Measurements from ENCODE around the gene AGBL3.

AGBL3 gene

GRCh38 chr7:135164357-135165061 is 178.2 kb downstream of the AGBL3 start:
- TF ChIP-seq CTCF (IDR thresholded peaks at IDR 0.05; ENCODE audit: low read length) (peak; percentile 12; the same call in 1 of the 2 replicates), EZH2 (optimal IDR thresholded peaks at IDR 0.05; ENCODE audit: low read depth, low read length) (no peak), EZH2phosphoT487 (IDR thresholded peaks at IDR 0.05; ENCODE audit: low read length) (no peak)
- H3K36me3 ChIP-seq (replicated peaks; ENCODE audit: insufficient read depth, low read length) = peaks cover 30% of the 10 kb centered on the region
- DNase-seq = no peak
- H3K4me2 ChIP-seq (ENCODE audit: low read depth, low read length) = no peak overlapping the region
- H4K20me1 ChIP-seq (ENCODE audit: insufficient read depth, low read length) = no peaks in the 10 kb centered on the region
- no peak overlapping the region for H2AFZ ChIP-seq (ENCODE audit: low read length)
- H3K9ac ChIP-seq (ENCODE audit: low read length) = no peak overlapping the region
- no peak overlapping the region for H3K4me3 ChIP-seq (ENCODE audit: low read length)
- H3K27ac ChIP-seq (ENCODE audit: low read length) = no peak overlapping the region
- peaks cover 18% of the 10 kb centered on the region for H3F3A ChIP-seq (ENCODE audit: insufficient read depth, low read length)
- H3K9me2 ChIP-seq (replicated peaks; ENCODE audit: insufficient read depth, low read length) = no peaks in the 10 kb centered on the region
- no peaks in the 10 kb centered on the region for H3K27me3 ChIP-seq (replicated peaks; ENCODE audit: insufficient read depth, low read length)
- peaks cover 75% of the 10 kb centered on the region for H3K79me2 ChIP-seq (ENCODE audit: low read length)
- H3K9me3 ChIP-seq (replicated peaks; ENCODE audit: insufficient read depth, low read length) = no peaks in the 10 kb centered on the region
- peaks cover 32% of the 10 kb centered on the region for H3K4me1 ChIP-seq (ENCODE audit: low read length)

GRCh38 chr7:135165862-135166261 is 179.6 kb downstream of the AGBL3 start:
- Histone ChIP-seq H3K27me3 (replicated peaks; ENCODE audit: insufficient read depth, low read length) (no peaks in the 10 kb centered on the region), H3K4me3 (ENCODE audit: low read length) (no peak overlapping the region), H2AFZ (ENCODE audit: low read length) (no peak overlapping the region), H3K9ac (ENCODE audit: low read length) (no peak overlapping the region), H3K9me2 (replicated peaks; ENCODE audit: insufficient read depth, low read length) (no peaks in the 10 kb centered on the region), H3K79me2 (ENCODE audit: low read length) (peaks cover 78% of the 10 kb centered on the region), H3K27ac (ENCODE audit: low read length) (no peak overlapping the region), H4K20me1 (ENCODE audit: insufficient read depth, low read length) (no peaks in the 10 kb centered on the region), H3F3A (ENCODE audit: insufficient read depth, low read length) (peaks cover 19% of the 10 kb centered on the region), H3K4me1 (ENCODE audit: low read length) (peaks cover 19% of the 10 kb centered on the region), H3K4me2 (ENCODE audit: low read depth, low read length) (no peak overlapping the region), H3K36me3 (replicated peaks; ENCODE audit: insufficient read depth, low read length) (peaks cover 30% of the 10 kb centered on the region), H3K9me3 (replicated peaks; ENCODE audit: insufficient read depth, low read length) (no peaks in the 10 kb centered on the region)
- no peak for DNase-seq
- TF ChIP-seq CTCF (IDR thresholded peaks at IDR 0.05; ENCODE audit: low read length) (no peak), EZH2 (optimal IDR thresholded peaks at IDR 0.05; ENCODE audit: low read depth, low read length) (no peak)

GRCh38 chr7:135166338-135166990 is 180.2 kb downstream of the AGBL3 start:
- Histone ChIP-seq H2AFZ (ENCODE audit: low read length) (no peak overlapping the region), H3K9me2 (replicated peaks; ENCODE audit: insufficient read depth, low read length) (no peaks in the 10 kb centered on the region), H4K20me1 (ENCODE audit: insufficient read depth, low read length) (no peaks in the 10 kb centered on the region), H3K9me3 (replicated peaks; ENCODE audit: insufficient read depth, low read length) (no peaks in the 10 kb centered on the region), H3K79me2 (ENCODE audit: low read length) (peaks cover 72% of the 10 kb centered on the region), H3K27ac (ENCODE audit: low read length) (no peak overlapping the region), H3K9ac (ENCODE audit: low read length) (no peak overlapping the region), H3K27me3 (replicated peaks; ENCODE audit: insufficient read depth, low read length) (no peaks in the 10 kb centered on the region), H3K4me1 (ENCODE audit: low read length) (peaks cover 14% of the 10 kb centered on the region), H3F3A (ENCODE audit: insufficient read depth, low read length) (peaks cover 24% of the 10 kb centered on the region), H3K4me2 (ENCODE audit: low read depth, low read length) (no peak overlapping the region), H3K4me3 (ENCODE audit: low read length) (no peak overlapping the region), H3K36me3 (replicated peaks; ENCODE audit: insufficient read depth, low read length) (peaks cover 30% of the 10 kb centered on the region)
- DNase-seq = no peak
- TF ChIP-seq CTCF (IDR thresholded peaks at IDR 0.05; ENCODE audit: low read length) (no peak), EZH2phosphoT487 (IDR thresholded peaks at IDR 0.05; ENCODE audit: low read length) (no peak), EZH2 (optimal IDR thresholded peaks at IDR 0.05; ENCODE audit: low read depth, low read length) (no peak)

All from MM.1S (cell line).